Kidney epithelial cell (primary cell): Measurements from ENCODE around the gene RAB22A. TPM values are rescaled to one million over a fixed set of nuclear protein-coding genes. Genes with fewer than 3 reads are reported as not detected.

Source experiments
- DNase-seq: peaks from one replicate; pipeline ENCODE4 v3.0.0-alpha.2; 2010; ENCODE audit warnings: low read depth
- H3K27me3 ChIP-seq: 2 replicates; pipeline ENCODE4 v1.6.0; 2011; ENCODE audit warnings: low read length; ENCODE audit not compliant: control insufficient read depth, insufficient read depth
- H3K36me3 ChIP-seq: 2 replicates; pipeline ENCODE4 v1.5.1; 2011; ENCODE audit warnings: low read length; ENCODE audit not compliant: control insufficient read depth, insufficient read depth
- H3K4me3 ChIP-seq: 2 replicates; pipeline ENCODE4 v1.5.1; 2011; ENCODE audit warnings: low read depth, mild to moderate bottlenecking, control low read depth, low read length
- CTCF ChIP-seq: IDR thresholded peaks from 2 replicates; pipeline ENCODE4 v1.5.1; 2011; ENCODE audit warnings: mild to moderate bottlenecking, moderate library complexity, low read length, control low read depth, inconsistent platforms; ENCODE audit not compliant: insufficient read depth, poor library complexity, severe bottlenecking
- total RNA-seq: library from RNA; depleted of rRNA; stranded (reverse); fragments of >200 nt; gene quantifications from 2 replicates; pipeline ENCODE4 v1.2.3, GENCODE V29; 2015

The RAB22A gene
- total RNA-seq, 1 donor from 2014 or later, result 23.3 TPM

- Histone ChIP-seq H3K36me3 (no peaks in the 10 kb centered on the region), H3K4me3 (no peak overlapping the region)
- TF ChIP-seq CTCF, result no peak
Observed at GRCh38 chr20:58416057-58416456, 106.5 kb downstream of the RAB22A start.

GRCh38 chr20:58416835-58417234 is 107.3 kb downstream of the RAB22A start:
- H3K4me3 ChIP-seq, result no peak overlapping the region
- no peaks in the 10 kb centered on the region for H3K36me3 ChIP-seq
- no peaks in the 10 kb centered on the region for H3K27me3 ChIP-seq
- no peak for DNase-seq
- TF ChIP-seq CTCF, result no peak

More at GRCh38 chr20:58416057-58416456, 106.5 kb downstream of the RAB22A start:
- no peak for DNase-seq
- H3K27me3 ChIP-seq, result no peaks in the 10 kb centered on the region

Other genes with a start within 250 kb of the RAB22A start
- not detected in 2 replicates for gene ANKRD60, start 81.1 kb upstream of the RAB22A start, total RNA-seq
- 23.1 and 24.1 TPM in 2 replicates for gene VAPB, start 79.5 kb downstream of the RAB22A start, total RNA-seq
- gene APCDD1L, start 205.7 kb downstream of the RAB22A start, total RNA-seq, result 5.1 and 5.9 TPM in 2 replicates